ENCODE data around the gene ANTXR1. TPM values are rescaled to one million over a fixed set of nuclear protein-coding genes. Genes with fewer than 3 reads are reported as not detected.

The ANTXR1 gene
- total and polyA plus RNA-seq, 10 donors: 2.8 to 66.7 (median 36.9) TPM

- 82 to 97% (median 90%) methylated on average over 3 of the region's 3 CpGs for WGBS, 5 donors
- no peaks in the 10 kb centered on the region for H3K9me3 ChIP-seq
- H3K27ac ChIP-seq: no peak overlapping the region
- intact Hi-C loops (cut with DNase I; ENCODE audit: low total_unique reads): no loop called here
- no peak for DNase-seq
- no peak overlapping the region for H3K4me3 ChIP-seq
- no peaks in the 10 kb centered on the region for H3K36me3 ChIP-seq
- H3K27me3 ChIP-seq (replicated peaks in 1 of 7): no peaks in the 10 kb centered on the region
- H3K4me1 ChIP-seq: no peaks in the 10 kb centered on the region
- no peak for TF ChIP-seq POLR2A (IDR thresholded peaks at IDR 0.05)
- TF ChIP-seq POLR2AphosphoS5 (IDR thresholded peaks at IDR 0.05): no peak
- TF ChIP-seq, protein P1, sequence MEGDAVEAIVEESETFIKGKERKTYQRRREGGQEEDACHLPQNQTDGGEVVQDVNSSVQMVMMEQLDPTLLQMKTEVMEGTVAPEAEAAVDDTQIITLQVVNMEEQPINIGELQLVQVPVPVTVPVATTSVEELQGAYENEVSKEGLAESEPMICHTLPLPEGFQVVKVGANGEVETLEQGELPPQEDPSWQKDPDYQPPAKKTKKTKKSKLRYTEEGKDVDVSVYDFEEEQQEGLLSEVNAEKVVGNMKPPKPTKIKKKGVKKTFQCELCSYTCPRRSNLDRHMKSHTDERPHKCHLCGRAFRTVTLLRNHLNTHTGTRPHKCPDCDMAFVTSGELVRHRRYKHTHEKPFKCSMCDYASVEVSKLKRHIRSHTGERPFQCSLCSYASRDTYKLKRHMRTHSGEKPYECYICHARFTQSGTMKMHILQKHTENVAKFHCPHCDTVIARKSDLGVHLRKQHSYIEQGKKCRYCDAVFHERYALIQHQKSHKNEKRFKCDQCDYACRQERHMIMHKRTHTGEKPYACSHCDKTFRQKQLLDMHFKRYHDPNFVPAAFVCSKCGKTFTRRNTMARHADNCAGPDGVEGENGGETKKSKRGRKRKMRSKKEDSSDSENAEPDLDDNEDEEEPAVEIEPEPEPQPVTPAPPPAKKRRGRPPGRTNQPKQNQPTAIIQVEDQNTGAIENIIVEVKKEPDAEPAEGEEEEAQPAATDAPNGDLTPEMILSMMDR (IDR thresholded peaks at IDR 0.05 in 8 of 11, conservative IDR thresholded peaks at IDR 0.05 in 3 of 11): no peak
Observed at GRCh38 chr2:69070969-69071368, 58.0 kb downstream of the ANTXR1 start.

DNA sequence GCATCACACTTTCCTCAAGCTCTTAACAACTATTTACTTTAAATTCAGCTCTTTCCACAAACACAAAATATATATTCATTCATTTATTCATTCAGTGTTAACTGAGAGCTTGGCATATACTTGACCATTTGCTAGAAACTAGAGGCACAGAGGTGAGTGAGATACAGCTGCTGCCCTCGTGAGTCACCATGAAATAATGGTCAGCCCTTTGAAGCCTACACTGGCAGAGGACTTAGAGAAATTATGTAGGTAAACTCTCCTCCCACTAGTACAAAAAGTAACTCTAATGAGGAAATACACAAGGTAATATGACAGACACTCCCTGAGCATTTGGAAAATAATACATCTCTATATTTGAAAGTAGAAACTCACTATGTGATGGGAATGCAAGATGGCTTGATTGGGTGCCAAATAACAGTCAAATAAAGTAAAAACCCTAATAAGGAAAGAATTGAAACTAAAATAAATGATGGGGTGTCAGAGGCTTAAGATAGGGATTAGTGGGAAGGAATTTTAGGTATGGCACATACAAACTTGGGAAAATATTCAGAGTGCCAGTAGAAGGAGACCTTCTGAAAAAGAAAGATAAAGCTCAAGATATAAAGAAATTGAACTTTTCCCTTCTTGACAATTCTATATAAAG, 61.1 kb downstream of the ANTXR1 start:
- DNase-seq: no peak
- Histone ChIP-seq H3K4me3 (no peak overlapping the region), H3K27ac (no peak overlapping the region), H3K4me1 (no peaks in the 10 kb centered on the region), H3K27me3 (replicated peaks in 1 of 7) (peaks cover 0 to 7% (median 0%) of the 10 kb centered on the region in 7 donors), H3K36me3 (peaks cover 0 to 8% (median 0%) of the 10 kb centered on the region in 6 donors), H3K9me3 (no peaks in the 10 kb centered on the region)
- no peak for TF ChIP-seq POLR2AphosphoS5 (IDR thresholded peaks at IDR 0.05)
- no peak for TF ChIP-seq POLR2A (IDR thresholded peaks at IDR 0.05)
- TF ChIP-seq, protein P1 (IDR thresholded peaks at IDR 0.05 in 8 of 11, conservative IDR thresholded peaks at IDR 0.05 in 3 of 11): no peak
- intact Hi-C loops (cut with DNase I; ENCODE audit: low total_unique reads): no loop called here
- WGBS, 5 donors: 74 to 84% (median 79%) methylated on average over 1 of the region's 1 CpG

DNA sequence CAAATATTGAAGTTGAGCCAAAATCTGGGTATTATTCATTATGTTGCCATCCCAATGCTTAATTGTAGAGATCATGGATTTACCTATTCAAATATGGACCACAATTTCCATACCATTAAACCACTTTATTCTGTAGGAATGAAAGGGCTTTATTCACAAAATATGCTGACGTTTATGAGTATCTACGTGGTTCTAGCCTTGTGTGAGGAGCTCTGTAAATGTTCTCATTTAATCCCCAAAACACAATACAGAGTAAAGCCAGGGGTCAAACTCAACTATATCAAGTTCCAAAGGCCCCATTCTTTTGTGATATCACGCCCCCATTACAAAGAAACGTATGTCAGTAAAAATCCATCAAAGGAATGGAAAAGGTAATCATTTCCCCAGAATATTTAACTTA, 61.9 kb downstream of the ANTXR1 start:
- H3K4me1 ChIP-seq: no peaks in the 10 kb centered on the region
- peaks cover 0 to 8% (median 0%) of the 10 kb centered on the region in 6 donors for H3K36me3 ChIP-seq
- no peaks in the 10 kb centered on the region for H3K9me3 ChIP-seq
- H3K4me3 ChIP-seq: no peak overlapping the region
- 86 to 96% (median 90%) methylated on average over 4 of the region's 4 CpGs for WGBS, 5 donors
- intact Hi-C loops (cut with DNase I; ENCODE audit: low total_unique reads): no loop called here
- peaks cover 0 to 7% (median 0%) of the 10 kb centered on the region in 7 donors for H3K27me3 ChIP-seq (replicated peaks in 1 of 7)
- no peak for TF ChIP-seq POLR2A (IDR thresholded peaks at IDR 0.05)
- TF ChIP-seq, protein P1 (IDR thresholded peaks at IDR 0.05 in 8 of 11, conservative IDR thresholded peaks at IDR 0.05 in 3 of 11): no peak
- TF ChIP-seq POLR2AphosphoS5 (IDR thresholded peaks at IDR 0.05): no peak
- no peak for DNase-seq
- no peak overlapping the region for H3K27ac ChIP-seq

DNA sequence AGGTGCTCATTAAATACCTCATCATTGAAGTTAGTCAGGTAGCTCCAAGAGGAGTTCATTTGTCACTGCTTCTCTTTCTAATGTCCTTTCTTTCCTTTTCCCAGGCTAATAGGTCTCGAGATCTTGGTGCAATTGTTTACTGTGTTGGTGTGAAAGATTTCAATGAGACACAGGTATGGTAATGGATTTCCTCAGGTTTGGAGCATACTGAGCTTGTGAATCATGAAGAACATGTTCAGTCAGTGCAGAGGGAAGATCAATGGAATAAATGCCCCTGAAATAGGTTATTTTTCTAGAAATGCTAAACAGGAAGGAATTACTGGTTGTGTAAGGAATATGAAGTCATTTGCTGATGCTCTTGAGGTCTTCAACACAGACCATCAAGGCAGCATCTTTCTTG, 62.5 kb downstream of the ANTXR1 start:
- intact Hi-C loops (cut with DNase I; ENCODE audit: low total_unique reads): no loop called here
- no peaks in the 10 kb centered on the region for H3K9me3 ChIP-seq
- peaks cover 0 to 8% (median 0%) of the 10 kb centered on the region in 6 donors for H3K36me3 ChIP-seq
- no peak overlapping the region for H3K4me3 ChIP-seq
- DNase-seq: no peak
- H3K27me3 ChIP-seq (replicated peaks in 1 of 7): peaks cover 0 to 7% (median 0%) of the 10 kb centered on the region in 7 donors
- no peak overlapping the region for H3K27ac ChIP-seq
- 73 to 87% (median 76%) methylated on average over 1 of the region's 1 CpG for WGBS, 5 donors
- no peaks in the 10 kb centered on the region for H3K4me1 ChIP-seq
- no peak for TF ChIP-seq POLR2A (IDR thresholded peaks at IDR 0.05)
- TF ChIP-seq, protein P1 (IDR thresholded peaks at IDR 0.05 in 8 of 11, conservative IDR thresholded peaks at IDR 0.05 in 3 of 11): no peak
- TF ChIP-seq POLR2AphosphoS5 (IDR thresholded peaks at IDR 0.05): no peak

Data from spleen (tissue), 11 donors.